K562 (cell line): ENCODE results near the gene C2. TPM values are rescaled to one million over a fixed set of nuclear protein-coding genes. Genes with fewer than 3 reads are reported as not detected.

Experiments used
- ARNT ChIP-seq, 2 experiments: fragments of 450-650 bp; IDR thresholded peaks; 2 replicates each; pipeline ENCODE4 v1.6.1; 2016; ENCODE audit warnings: mild to moderate bottlenecking in 1 of 2
- GABPA ChIP-seq: fragments of 200-800 bp; sonication (Bioruptor generic); conservative IDR thresholded peaks from 2 replicates; pipeline ENCODE4 v1.6.1; 2016; ENCODE audit warnings: low read depth, missing genetic modification characterization, missing compliant biosample characterization
- KAT7 ChIP-seq: sonication (generic); formaldehyde crosslinking; IDR thresholded peaks from 2 replicates; pipeline ENCODE4 v1.8.0; 2022; ENCODE audit warnings: missing genetic modification reagents, mild to moderate bottlenecking, borderline replicate concordance
- MCM5 ChIP-seq: fragments of 450-650 bp; IDR thresholded peaks from 2 replicates; pipeline ENCODE4 v1.6.1; 2016; ENCODE audit warnings: low read depth
- NR1H2 ChIP-seq: sonication (generic); formaldehyde crosslinking; IDR thresholded peaks from 2 replicates; pipeline ENCODE4 v1.4.0; 2020; ENCODE audit warnings: mild to moderate bottlenecking, missing genetic modification reagents
- PCBP1 ChIP-seq: fragments of 200-400 bp; formaldehyde crosslinking; IDR thresholded peaks from 2 replicates; pipeline ENCODE4 v1.6.1; 2018; ENCODE audit warnings: mild to moderate bottlenecking, low read depth, low read length; ENCODE audit not compliant: poor library complexity, severe bottlenecking
- ZBTB1 ChIP-seq: sonication (generic); formaldehyde crosslinking; IDR thresholded peaks from 2 replicates; pipeline ENCODE4 v1.8.1; 2023; ENCODE audit warnings: missing genetic modification reagents, low read depth, mild to moderate bottlenecking, borderline replicate concordance
- ZNF444 ChIP-seq: fragments of 250-450 bp; sonication (Bioruptor Pico); IDR thresholded peaks from 2 replicates; pipeline ENCODE4 v1.4.0; 2020; ENCODE audit warnings: mild to moderate bottlenecking, moderate library complexity
- ZNF551 ChIP-seq: fragments of 250-450 bp; sonication (Bioruptor Pico); IDR thresholded peaks from 2 replicates; pipeline ENCODE4 v1.5.0; 2021; ENCODE audit warnings: mild to moderate bottlenecking, moderate library complexity
- ZNF695 ChIP-seq: fragments of 450-650 bp; formaldehyde crosslinking; IDR thresholded peaks from 2 replicates; pipeline ENCODE4 v1.4.0; 2020; ENCODE audit warnings: mild to moderate bottlenecking, moderate library complexity
- polyA plus RNA-seq, 8 experiments: library from polyadenylated mRNA; depleted of rRNA in 4 of 8; stranded (reverse) in 5 of 8; unstranded in 3 of 8; fragments of >200 nt; fragmentation: Nextera tagmentation in 2 of 8; fragmentation: Illumina TruSeq in 1 of 8; extraction: Ambion mirVana in 2 of 8; extraction: Trizol in 1 of 8; gene quantifications; 2 replicates each; pipeline versions ENCODE4 v1.2.1 to v1.2.3, GENCODE V29; 2011 to 2014; ENCODE audit warnings: inconsistent platforms in 1 of 8, missing spikeins in 1 of 8
- total RNA-seq, 7 experiments: library from RNA; depleted of rRNA in 6 of 7; stranded (reverse); fragments of >200 nt in 6 of 7; fragmentation: Illumina TruSeq in 2 of 7; extraction: Trizol in 2 of 7; gene quantifications; 2 replicates each; pipeline versions ENCODE4 v1.2.1 to v1.2.3, GENCODE V29; 2011 to 2021; ENCODE audit warnings: low replicate concordance in 1 of 7
- TF ChIP-seq, protein P1 (sequence below): fragments of 200-800 bp; sonication (Bioruptor generic); IDR thresholded peaks from 2 replicates; pipeline ENCODE4 v1.6.1; 2017; ENCODE audit warnings: missing genetic modification characterization, missing compliant biosample characterization
- TF ChIP-seq, protein P2 (sequence below), 3 experiments: fragments of 200-800 bp in 1 of 3; fragments of 250-450 bp in 1 of 3; fragments of 450-650 bp in 1 of 3; sonication (Bioruptor Pico) in 1 of 3; sonication (Bioruptor generic) in 1 of 3; formaldehyde crosslinking in 1 of 3; IDR thresholded peaks; 2 replicates each; pipeline versions ENCODE4 v1.6.1 to v1.8.0; 2016 to 2022; ENCODE audit warnings: mild to moderate bottlenecking in 2 of 3, missing genetic modification characterization in 2 of 3, missing compliant biosample characterization in 1 of 3, moderate library complexity in 1 of 3
- TF ChIP-seq, protein P3 (sequence below): IDR thresholded peaks from 2 replicates; pipeline ENCODE4 v1.6.1; 2014; ENCODE audit warnings: antibody characterized with exemption
- TF ChIP-seq, protein P4 (sequence below): fragments of 450-650 bp; IDR thresholded peaks from 2 replicates; pipeline ENCODE4 v1.6.1; 2018; ENCODE audit not compliant: partially characterized antibody

Gene C2
- total and polyA plus RNA-seq, 9 of the 15 experiments (the other 6 are each of a cell fraction or from before 2014, with no cell fraction given) = 0.05 to 1.1 (median 0.39) TPM; not detected in 1

DNA sequence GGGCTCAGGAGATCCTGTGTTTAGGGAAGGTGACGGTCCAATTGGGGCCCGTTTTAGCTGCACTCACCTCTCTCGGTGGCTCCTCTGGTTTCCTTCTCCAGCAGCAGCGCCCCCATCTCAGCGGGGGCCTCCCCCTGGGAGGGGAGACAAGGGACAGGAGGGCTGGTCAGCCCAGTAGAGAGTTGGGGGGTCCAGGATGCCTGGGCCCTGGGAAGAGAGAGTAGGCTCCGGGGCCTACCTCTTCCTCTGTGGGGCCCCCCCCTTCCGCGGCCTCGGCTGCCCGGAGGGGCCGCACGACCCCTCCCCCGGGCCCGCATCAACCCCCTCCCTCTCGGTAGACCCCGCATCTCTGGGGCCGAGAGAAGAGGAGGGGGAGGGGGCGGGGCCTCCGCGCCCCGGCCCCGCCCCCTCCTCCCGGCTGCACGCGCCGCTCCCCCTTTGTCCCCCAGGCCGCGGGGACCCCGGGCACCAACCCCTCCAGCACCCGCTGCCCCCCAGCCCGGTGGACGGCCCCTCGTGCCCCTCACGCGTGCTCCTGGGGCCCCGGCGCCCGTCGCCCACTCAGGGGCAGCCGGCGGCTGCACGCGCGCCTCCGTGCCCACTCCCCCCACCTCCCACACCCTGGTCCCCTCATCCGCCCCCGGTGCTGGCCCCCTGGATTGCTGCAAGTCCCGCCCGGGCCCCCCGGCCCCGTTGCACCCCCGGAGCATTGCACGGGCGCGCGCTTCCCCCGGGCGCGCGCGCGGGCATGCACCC, 30.5 kb upstream of the C2 start (continued):
- TF ChIP-seq ZNF444 (CRISPR knock-in tag) = peak; percentile 38; the same call in 1 of the 2 replicates
- TF ChIP-seq GABPA (tag) = 0 out of 2 replicates have a peak, but pooled peaks have one; percentile 15
- no peak for TF ChIP-seq MCM5
- TF ChIP-seq KAT7 (CRISPR knock-in tag) = no peak
- TF ChIP-seq, protein P1, sequence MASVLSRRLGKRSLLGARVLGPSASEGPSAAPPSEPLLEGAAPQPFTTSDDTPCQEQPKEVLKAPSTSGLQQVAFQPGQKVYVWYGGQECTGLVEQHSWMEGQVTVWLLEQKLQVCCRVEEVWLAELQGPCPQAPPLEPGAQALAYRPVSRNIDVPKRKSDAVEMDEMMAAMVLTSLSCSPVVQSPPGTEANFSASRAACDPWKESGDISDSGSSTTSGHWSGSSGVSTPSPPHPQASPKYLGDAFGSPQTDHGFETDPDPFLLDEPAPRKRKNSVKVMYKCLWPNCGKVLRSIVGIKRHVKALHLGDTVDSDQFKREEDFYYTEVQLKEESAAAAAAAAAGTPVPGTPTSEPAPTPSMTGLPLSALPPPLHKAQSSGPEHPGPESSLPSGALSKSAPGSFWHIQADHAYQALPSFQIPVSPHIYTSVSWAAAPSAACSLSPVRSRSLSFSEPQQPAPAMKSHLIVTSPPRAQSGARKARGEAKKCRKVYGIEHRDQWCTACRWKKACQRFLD = no peak
- TF ChIP-seq PCBP1 = peak; percentile 86
- TF ChIP-seq ZNF551 (CRISPR knock-in tag) = no peak
- no peak for TF ChIP-seq NR1H2 (CRISPR knock-in tag)
- TF ChIP-seq, protein P2, sequence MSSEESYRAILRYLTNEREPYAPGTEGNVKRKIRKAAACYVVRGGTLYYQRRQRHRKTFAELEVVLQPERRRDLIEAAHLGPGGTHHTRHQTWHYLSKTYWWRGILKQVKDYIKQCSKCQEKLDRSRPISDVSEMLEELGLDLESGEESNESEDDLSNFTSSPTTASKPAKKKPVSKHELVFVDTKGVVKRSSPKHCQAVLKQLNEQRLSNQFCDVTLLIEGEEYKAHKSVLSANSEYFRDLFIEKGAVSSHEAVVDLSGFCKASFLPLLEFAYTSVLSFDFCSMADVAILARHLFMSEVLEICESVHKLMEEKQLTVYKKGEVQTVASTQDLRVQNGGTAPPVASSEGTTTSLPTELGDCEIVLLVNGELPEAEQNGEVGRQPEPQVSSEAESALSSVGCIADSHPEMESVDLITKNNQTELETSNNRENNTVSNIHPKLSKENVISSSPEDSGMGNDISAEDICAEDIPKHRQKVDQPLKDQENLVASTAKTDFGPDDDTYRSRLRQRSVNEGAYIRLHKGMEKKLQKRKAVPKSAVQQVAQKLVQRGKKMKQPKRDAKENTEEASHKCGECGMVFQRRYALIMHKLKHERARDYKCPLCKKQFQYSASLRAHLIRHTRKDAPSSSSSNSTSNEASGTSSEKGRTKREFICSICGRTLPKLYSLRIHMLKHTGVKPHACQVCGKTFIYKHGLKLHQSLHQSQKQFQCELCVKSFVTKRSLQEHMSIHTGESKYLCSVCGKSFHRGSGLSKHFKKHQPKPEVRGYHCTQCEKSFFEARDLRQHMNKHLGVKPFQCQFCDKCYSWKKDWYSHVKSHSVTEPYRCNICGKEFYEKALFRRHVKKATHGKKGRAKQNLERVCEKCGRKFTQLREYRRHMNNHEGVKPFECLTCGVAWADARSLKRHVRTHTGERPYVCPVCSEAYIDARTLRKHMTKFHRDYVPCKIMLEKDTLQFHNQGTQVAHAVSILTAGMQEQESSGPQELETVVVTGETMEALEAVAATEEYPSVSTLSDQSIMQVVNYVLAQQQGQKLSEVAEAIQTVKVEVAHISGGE (CRISPR knock-in tag; IDR thresholded peaks at IDR 0.05) = peak in 1 of 3 experiments; percentile 18; a peak in 1 of 6 replicates
- TF ChIP-seq, protein P3, sequence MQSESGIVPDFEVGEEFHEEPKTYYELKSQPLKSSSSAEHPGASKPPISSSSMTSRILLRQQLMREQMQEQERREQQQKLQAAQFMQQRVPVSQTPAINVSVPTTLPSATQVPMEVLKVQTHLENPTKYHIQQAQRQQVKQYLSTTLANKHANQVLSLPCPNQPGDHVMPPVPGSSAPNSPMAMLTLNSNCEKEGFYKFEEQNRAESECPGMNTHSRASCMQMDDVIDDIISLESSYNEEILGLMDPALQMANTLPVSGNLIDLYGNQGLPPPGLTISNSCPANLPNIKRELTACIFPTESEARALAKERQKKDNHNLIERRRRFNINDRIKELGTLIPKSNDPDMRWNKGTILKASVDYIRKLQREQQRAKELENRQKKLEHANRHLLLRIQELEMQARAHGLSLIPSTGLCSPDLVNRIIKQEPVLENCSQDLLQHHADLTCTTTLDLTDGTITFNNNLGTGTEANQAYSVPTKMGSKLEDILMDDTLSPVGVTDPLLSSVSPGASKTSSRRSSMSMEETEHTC = no peak
- TF ChIP-seq, protein P4, sequence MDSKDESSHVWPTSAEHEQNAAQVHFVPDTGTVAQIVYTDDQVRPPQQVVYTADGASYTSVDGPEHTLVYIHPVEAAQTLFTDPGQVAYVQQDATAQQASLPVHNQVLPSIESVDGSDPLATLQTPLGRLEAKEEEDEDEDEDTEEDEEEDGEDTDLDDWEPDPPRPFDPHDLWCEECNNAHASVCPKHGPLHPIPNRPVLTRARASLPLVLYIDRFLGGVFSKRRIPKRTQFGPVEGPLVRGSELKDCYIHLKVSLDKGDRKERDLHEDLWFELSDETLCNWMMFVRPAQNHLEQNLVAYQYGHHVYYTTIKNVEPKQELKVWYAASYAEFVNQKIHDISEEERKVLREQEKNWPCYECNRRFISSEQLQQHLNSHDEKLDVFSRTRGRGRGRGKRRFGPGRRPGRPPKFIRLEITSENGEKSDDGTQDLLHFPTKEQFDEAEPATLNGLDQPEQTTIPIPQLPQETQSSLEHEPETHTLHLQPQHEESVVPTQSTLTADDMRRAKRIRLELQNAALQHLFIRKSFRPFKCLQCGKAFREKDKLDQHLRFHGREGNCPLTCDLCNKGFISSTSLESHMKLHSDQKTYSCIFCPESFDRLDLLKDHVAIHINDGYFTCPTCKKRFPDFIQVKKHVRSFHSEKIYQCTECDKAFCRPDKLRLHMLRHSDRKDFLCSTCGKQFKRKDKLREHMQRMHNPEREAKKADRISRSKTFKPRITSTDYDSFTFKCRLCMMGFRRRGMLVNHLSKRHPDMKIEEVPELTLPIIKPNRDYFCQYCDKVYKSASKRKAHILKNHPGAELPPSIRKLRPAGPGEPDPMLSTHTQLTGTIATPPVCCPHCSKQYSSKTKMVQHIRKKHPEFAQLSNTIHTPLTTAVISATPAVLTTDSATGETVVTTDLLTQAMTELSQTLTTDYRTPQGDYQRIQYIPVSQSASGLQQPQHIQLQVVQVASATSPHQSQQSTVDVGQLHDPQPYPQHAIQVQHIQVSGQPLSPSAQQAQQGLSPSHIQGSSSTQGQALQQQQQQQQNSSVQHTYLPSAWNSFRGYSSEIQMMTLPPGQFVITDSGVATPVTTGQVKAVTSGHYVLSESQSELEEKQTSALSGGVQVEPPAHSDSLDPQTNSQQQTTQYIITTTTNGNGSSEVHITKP = peak; percentile 43
- peak; percentile 35; the same call in 1 of the 2 replicates for TF ChIP-seq ZBTB1 (CRISPR knock-in tag)
- no peak for TF ChIP-seq ZNF695 (CRISPR knock-in tag)
- TF ChIP-seq ARNT (IDR thresholded peaks at IDR 0.05) = no peak
